ENCODE measurements around the gene TNFSF10. TPM values are rescaled to one million over a fixed set of nuclear protein-coding genes. Genes with fewer than 3 reads are reported as not detected.
"Not testable (repeated sequence)": the region's sequence is repeated elsewhere in the genome, so short reads cannot be mapped to it uniquely, and the experiment has no call there.

TNFSF10 gene
- total RNA-seq, 1 donor from 2014 or later = not detected

DNA sequence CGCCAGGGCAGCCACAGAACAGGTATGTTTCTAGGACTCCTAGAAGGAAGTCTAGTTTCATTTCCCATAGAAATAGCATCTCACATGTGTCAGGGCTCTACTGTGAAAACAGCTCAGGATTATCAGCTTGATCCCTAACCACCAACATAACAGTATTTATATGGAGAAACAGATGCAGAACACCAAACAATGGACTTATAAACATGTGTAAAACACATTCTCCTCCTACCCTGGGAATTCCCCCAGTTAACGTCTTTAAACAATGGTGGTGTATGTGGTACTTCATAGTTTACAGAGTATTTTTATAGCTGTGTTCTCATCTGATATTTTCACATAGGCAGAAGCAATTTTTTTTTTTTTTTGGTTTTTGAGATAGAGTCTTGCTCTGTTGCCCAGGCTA, 9.7 kb downstream of the TNFSF10 start:
- DNase-seq = no peak
- Mint-ChIP-seq H3K36me3 (ENCODE audit: unreplicated experiment) (no peaks in the 10 kb centered on the region), H3K27ac (ENCODE audit: unreplicated experiment) (no peak overlapping the region), H3K27me3 (ENCODE audit: unreplicated experiment) (no peaks in the 10 kb centered on the region), H3K9me3 (ENCODE audit: unreplicated experiment) (no peaks in the 10 kb centered on the region), H3K4me1 (ENCODE audit: low read depth, unreplicated experiment) (no peaks in the 10 kb centered on the region), H3K4me3 (ENCODE audit: unreplicated experiment) (no peak overlapping the region)
- TF ChIP-seq, protein P1, sequence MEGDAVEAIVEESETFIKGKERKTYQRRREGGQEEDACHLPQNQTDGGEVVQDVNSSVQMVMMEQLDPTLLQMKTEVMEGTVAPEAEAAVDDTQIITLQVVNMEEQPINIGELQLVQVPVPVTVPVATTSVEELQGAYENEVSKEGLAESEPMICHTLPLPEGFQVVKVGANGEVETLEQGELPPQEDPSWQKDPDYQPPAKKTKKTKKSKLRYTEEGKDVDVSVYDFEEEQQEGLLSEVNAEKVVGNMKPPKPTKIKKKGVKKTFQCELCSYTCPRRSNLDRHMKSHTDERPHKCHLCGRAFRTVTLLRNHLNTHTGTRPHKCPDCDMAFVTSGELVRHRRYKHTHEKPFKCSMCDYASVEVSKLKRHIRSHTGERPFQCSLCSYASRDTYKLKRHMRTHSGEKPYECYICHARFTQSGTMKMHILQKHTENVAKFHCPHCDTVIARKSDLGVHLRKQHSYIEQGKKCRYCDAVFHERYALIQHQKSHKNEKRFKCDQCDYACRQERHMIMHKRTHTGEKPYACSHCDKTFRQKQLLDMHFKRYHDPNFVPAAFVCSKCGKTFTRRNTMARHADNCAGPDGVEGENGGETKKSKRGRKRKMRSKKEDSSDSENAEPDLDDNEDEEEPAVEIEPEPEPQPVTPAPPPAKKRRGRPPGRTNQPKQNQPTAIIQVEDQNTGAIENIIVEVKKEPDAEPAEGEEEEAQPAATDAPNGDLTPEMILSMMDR (IDR thresholded peaks at IDR 0.05; ENCODE audit: partially characterized antibody, unreplicated experiment) = no peak

DNA sequence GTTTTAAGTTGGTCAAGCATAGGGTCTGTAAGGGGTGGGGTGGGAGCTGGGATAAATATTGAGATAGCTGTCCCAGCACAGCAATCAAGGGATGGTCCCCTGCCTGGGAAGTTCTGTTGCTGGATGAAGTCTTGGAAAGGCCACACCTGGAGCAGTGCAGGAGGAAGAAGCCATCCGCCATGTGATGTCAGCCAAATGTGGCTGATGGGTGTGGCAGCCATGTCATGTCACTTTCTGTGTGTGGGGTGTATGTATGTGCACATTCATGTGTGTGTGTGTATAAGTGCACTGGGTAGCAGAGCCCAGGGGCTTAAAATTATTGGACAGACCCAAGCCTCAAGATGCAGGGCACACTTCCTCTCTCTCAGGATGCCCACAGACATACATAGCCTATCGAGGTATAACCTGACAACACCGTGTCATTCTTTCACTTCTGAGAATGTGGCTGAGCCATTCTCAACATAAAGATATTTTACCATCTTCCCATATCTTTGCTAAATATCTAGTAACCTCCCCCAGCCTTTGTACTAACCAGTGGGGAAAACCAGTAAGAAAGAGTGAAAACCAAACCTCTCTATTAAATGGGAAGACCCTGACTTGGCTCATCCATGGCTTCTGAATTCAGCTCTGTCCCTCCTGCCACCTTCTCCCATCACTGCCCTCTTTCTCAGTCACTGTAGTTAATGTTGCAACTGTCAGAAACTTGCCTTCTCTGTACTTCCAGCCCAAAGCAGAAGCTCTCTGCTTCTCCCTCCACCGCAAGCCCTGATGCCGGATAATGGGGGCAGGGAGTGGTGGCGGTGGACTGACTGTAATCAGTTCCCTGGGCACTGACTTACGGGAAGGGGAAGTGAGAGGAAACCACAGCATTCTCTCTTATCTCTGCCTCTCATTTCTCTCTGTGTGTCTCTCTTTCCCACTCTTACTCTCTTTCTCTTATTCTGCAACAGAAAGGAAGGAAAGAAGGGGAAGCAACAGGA, 11.2 kb downstream of the TNFSF10 start:
- H3K4me1 Mint-ChIP-seq (ENCODE audit: low read depth, unreplicated experiment) = no peaks in the 10 kb centered on the region
- H3K27me3 Mint-ChIP-seq (ENCODE audit: unreplicated experiment) = no peaks in the 10 kb centered on the region
- no peaks in the 10 kb centered on the region for H3K36me3 Mint-ChIP-seq (ENCODE audit: unreplicated experiment)
- H3K27ac Mint-ChIP-seq (ENCODE audit: unreplicated experiment) = no peak overlapping the region
- DNase-seq = no peak
- TF ChIP-seq, protein P1 (IDR thresholded peaks at IDR 0.05; ENCODE audit: partially characterized antibody, unreplicated experiment) = no peak
- H3K4me3 Mint-ChIP-seq (ENCODE audit: unreplicated experiment) = no peak overlapping the region
- H3K9me3 Mint-ChIP-seq (ENCODE audit: unreplicated experiment) = no peaks in the 10 kb centered on the region

DNA sequence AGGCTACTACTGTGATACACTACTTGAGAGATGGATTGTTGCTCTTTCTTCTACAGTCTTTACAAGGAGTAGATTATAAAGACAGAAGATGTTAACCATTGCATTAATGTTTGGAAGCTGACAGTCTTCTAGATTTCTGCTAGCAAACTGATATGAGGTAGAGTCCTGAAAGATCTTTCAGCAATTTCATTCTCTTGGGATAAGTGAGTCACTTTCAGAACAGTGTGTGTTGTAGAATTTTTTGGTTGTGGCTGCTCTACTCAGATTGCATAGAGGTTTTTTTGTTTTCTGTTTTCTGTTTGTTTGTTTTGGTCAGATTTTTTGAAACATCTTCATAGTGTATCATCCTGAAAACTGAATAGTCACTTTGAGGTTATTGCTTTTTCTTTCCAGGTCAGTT, 17.1 kb downstream of the TNFSF10 start:
- Mint-ChIP-seq H3K27me3 (ENCODE audit: unreplicated experiment) (no peaks in the 10 kb centered on the region), H3K27ac (ENCODE audit: unreplicated experiment) (no peak overlapping the region), H3K9me3 (ENCODE audit: unreplicated experiment) (no peaks in the 10 kb centered on the region), H3K4me3 (ENCODE audit: unreplicated experiment) (no peak overlapping the region), H3K4me1 (ENCODE audit: low read depth, unreplicated experiment) (no peaks in the 10 kb centered on the region), H3K36me3 (ENCODE audit: unreplicated experiment) (no peaks in the 10 kb centered on the region)
- DNase-seq = no peak
- TF ChIP-seq, protein P1 (IDR thresholded peaks at IDR 0.05; ENCODE audit: partially characterized antibody, unreplicated experiment) = no peak

DNA sequence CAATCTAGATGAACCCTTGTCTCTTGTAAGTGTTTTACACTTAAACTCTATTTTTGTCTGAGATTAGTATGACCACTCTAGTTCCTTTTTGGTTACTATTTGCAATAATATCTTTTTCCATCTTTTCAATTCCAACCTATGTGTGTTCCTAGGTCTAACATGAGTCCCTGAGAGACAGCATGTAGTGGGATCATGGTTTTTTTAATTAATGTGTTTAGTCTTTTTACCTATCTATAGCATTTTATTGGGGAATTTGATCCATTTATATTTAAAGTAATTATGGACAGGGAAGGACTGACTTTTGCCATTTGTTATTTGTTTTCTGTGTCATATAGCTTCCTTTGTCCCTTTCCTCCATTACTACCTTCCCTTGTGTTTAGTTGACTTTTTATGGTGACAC, 21.7 kb downstream of the TNFSF10 start:
- Mint-ChIP-seq H3K9me3 (ENCODE audit: unreplicated experiment) (peaks cover 1% of the 10 kb centered on the region), H3K27me3 (ENCODE audit: unreplicated experiment) (no peaks in the 10 kb centered on the region), H3K4me3 (ENCODE audit: unreplicated experiment) (no peak overlapping the region), H3K4me1 (ENCODE audit: low read depth, unreplicated experiment) (no peaks in the 10 kb centered on the region), H3K27ac (ENCODE audit: unreplicated experiment) (no peak overlapping the region), H3K36me3 (ENCODE audit: unreplicated experiment) (no peaks in the 10 kb centered on the region)
- no peak for DNase-seq
- TF ChIP-seq, protein P1 (IDR thresholded peaks at IDR 0.05; ENCODE audit: partially characterized antibody, unreplicated experiment) = no peak

DNA sequence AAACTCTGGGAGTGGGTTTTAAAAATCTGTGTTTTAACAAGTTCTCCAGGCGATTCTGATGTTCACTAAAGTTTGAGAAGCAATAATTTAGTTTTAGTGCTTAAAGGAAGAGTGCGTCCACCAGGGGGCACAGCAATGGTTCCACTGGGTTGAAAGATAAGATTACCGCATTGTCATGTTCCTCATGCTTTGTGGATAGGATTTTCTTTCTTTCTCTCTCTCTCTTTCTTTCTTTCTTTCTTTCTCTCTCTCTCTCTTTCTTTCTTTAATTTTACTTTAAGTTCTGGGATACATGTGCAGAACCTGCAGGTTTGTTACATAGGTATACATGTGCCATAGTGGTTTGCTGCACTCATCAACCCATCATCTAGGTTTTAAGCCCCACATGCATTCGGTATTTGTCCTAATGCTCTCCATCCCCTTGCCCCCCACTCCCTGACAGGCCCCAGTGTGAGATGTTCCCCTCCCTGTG, 33.0 kb downstream of the TNFSF10 start:
- not testable (repeated sequence) for H3K4me3 Mint-ChIP-seq (ENCODE audit: unreplicated experiment); H3K27ac Mint-ChIP-seq (ENCODE audit: unreplicated experiment); H3K27me3 Mint-ChIP-seq (ENCODE audit: unreplicated experiment); H3K36me3 Mint-ChIP-seq (ENCODE audit: unreplicated experiment); H3K4me1 Mint-ChIP-seq (ENCODE audit: low read depth, unreplicated experiment); H3K9me3 Mint-ChIP-seq (ENCODE audit: unreplicated experiment)
- DNase-seq = peak; percentile 73
- TF ChIP-seq, protein P1 (IDR thresholded peaks at IDR 0.05; ENCODE audit: partially characterized antibody, unreplicated experiment) = peak; percentile 83
